Trophoblast cell (in vitro differentiated cells and primary cell): ENCODE data around the gene TRAFD1.

Experiments used
- DNase-seq, 2 donors: peaks; one replicate each; pipeline ENCODE4 v3.0.0-alpha.2; 2016
- H2AFZ ChIP-seq: 2 replicates; pipeline ENCODE4 v1.6.1; 2013; ENCODE audit warnings: low read length, moderate library complexity, mild to moderate bottlenecking; ENCODE audit not compliant: insufficient read depth, poor library complexity
- H2AK5ac ChIP-seq: 2 replicates; pipeline ENCODE4 v1.6.1; 2013; ENCODE audit warnings: mild to moderate bottlenecking, low read length
- H2BK120ac ChIP-seq: 2 replicates; pipeline ENCODE4 v1.6.1; 2013; ENCODE audit warnings: low read length, mild to moderate bottlenecking, moderate library complexity; ENCODE audit not compliant: insufficient read depth, poor library complexity
- H2BK12ac ChIP-seq: 2 replicates; pipeline ENCODE4 v1.6.1; 2013; ENCODE audit warnings: mild to moderate bottlenecking, low read length, moderate library complexity
- H2BK5ac ChIP-seq: 2 replicates; pipeline ENCODE4 v1.6.1; 2013; ENCODE audit warnings: low read length, low read depth, moderate library complexity, mild to moderate bottlenecking; ENCODE audit not compliant: poor library complexity
- H3K14ac ChIP-seq: 2 replicates; pipeline ENCODE4 v1.6.1; 2013; ENCODE audit warnings: mild to moderate bottlenecking, low read length
- H3K18ac ChIP-seq: 2 replicates; pipeline ENCODE4 v1.6.1; 2013; ENCODE audit warnings: mild to moderate bottlenecking, low read length
- H3K23ac ChIP-seq: 2 replicates; pipeline ENCODE4 v1.6.1; 2013; ENCODE audit warnings: low read length
- H3K27ac ChIP-seq: 2 replicates; pipeline ENCODE4 v1.5.1; 2013; ENCODE audit warnings: low read depth, mild to moderate bottlenecking, inconsistent platforms, low read length, moderate library complexity
- H3K27me3 ChIP-seq: 2 replicates; pipeline ENCODE4 v1.6.1; 2013; ENCODE audit warnings: inconsistent platforms, mild to moderate bottlenecking, low read length, moderate library complexity; ENCODE audit not compliant: insufficient read depth
- H3K36me3 ChIP-seq, 2 experiments: 1 replicate in 1 of 2; 2 replicates in 1 of 2; pipeline ENCODE4 v1.6.1; 2013; ENCODE audit warnings: low read length in 2 of 2, mild to moderate bottlenecking in 2 of 2, moderate library complexity in 1 of 2; ENCODE audit not compliant: insufficient read depth in 2 of 2, control insufficient read depth in 1 of 2
- H3K4ac ChIP-seq: 2 replicates; pipeline ENCODE4 v1.6.1; 2013; ENCODE audit warnings: low read depth, mild to moderate bottlenecking, low read length, moderate library complexity
- H3K4me1 ChIP-seq, 2 experiments: 1 replicate in 1 of 2; 2 replicates in 1 of 2; pipeline ENCODE4 v1.6.1; 2013; ENCODE audit warnings: low read length in 2 of 2, mild to moderate bottlenecking in 2 of 2, moderate library complexity in 1 of 2; ENCODE audit not compliant: insufficient read depth in 2 of 2, control insufficient read depth in 1 of 2
- H3K4me2 ChIP-seq: 2 replicates; pipeline ENCODE4 v1.6.1; 2013; ENCODE audit warnings: inconsistent platforms, mild to moderate bottlenecking, low read length, moderate library complexity
- H3K4me3 ChIP-seq: 2 replicates; pipeline ENCODE4 v1.5.1; 2013; ENCODE audit warnings: mild to moderate bottlenecking, low read depth, low read length, inconsistent platforms
- H3K79me1 ChIP-seq: one replicate; pipeline ENCODE4 v1.6.1; 2013; ENCODE audit warnings: low read length
- H3K79me2 ChIP-seq: 2 replicates; pipeline ENCODE4 v1.6.1; 2013; ENCODE audit warnings: low read length, mild to moderate bottlenecking; ENCODE audit not compliant: control insufficient read depth, insufficient read depth, poor library complexity
- H3K9ac ChIP-seq: 2 replicates; pipeline ENCODE4 v1.6.1; 2013; ENCODE audit warnings: mild to moderate bottlenecking, low read length
- H3K9me3 ChIP-seq: 2 replicates; pipeline ENCODE4 v1.6.1; 2013; ENCODE audit warnings: low read depth, mild to moderate bottlenecking, control low read depth, inconsistent platforms, low read length; ENCODE audit not compliant: insufficient read depth
- H4K12ac ChIP-seq: 2 replicates; pipeline ENCODE4 v1.6.1; 2013; ENCODE audit warnings: low read depth, mild to moderate bottlenecking, low read length, moderate library complexity
- H4K8ac ChIP-seq: 2 replicates; pipeline ENCODE4 v1.6.1; 2013; ENCODE audit warnings: low read depth, mild to moderate bottlenecking, low read length, moderate library complexity
- H4K91ac ChIP-seq: one replicate; pipeline ENCODE4 v1.6.1; 2013; ENCODE audit warnings: low read depth, mild to moderate bottlenecking, low read length, moderate library complexity
- WGBS: extraction: QIAGEN DNeasy Blood & Tissue Kit; methylation state at CpG from one replicate; pipeline ENCODE4 v1.1.7; 2013; ENCODE audit warnings: missing lambda C conversion rate; ENCODE audit not compliant: insufficient read length, insufficient coverage; ENCODE audit errors: extremely low coverage; 5-methylcytosine and 5-hydroxymethylcytosine counted together

TRAFD1 gene

GRCh38 chr12:112167718-112168525 lies 42.6 kb downstream of the TRAFD1 start:
- Histone ChIP-seq H3K79me1 (no peaks in the 10 kb centered on the region), H3K14ac (no peak overlapping the region), H3K4me1 (no peaks in the 10 kb centered on the region), H3K23ac (no peak overlapping the region), H3K9ac (no peak overlapping the region), H3K4ac (no peak overlapping the region), H2BK5ac (no peak overlapping the region), H3K4me3 (no peak overlapping the region), H3K9me3 (no peaks in the 10 kb centered on the region), H2BK12ac (no peak overlapping the region), H2AK5ac (no peak overlapping the region), H3K79me2 (no peaks in the 10 kb centered on the region), H3K36me3 (peaks cover 37 to 39% of the 10 kb centered on the region in 2 experiments), H4K8ac (no peak overlapping the region), H2AFZ (no peak overlapping the region), H3K27ac (no peak overlapping the region), H4K91ac (no peak overlapping the region), H3K27me3 (no peaks in the 10 kb centered on the region), H3K4me2 (no peak overlapping the region), H4K12ac (no peak overlapping the region), H2BK120ac (no peak overlapping the region), H3K18ac (no peak overlapping the region)
- DNase-seq = no peak
- WGBS = no CpG with 5 or more reads among the region's 32 CpGs

GRCh38 chr12:112168561-112168971 lies 43.2 kb downstream of the TRAFD1 start:
- Histone ChIP-seq H4K12ac (no peak overlapping the region), H3K18ac (no peak overlapping the region), H4K91ac (no peak overlapping the region), H3K27ac (no peak overlapping the region), H3K9me3 (no peaks in the 10 kb centered on the region), H3K23ac (no peak overlapping the region), H3K4me2 (no peak overlapping the region), H2AK5ac (no peak overlapping the region), H3K9ac (no peak overlapping the region), H3K36me3 (peaks cover 31 to 38% of the 10 kb centered on the region in 2 experiments), H2BK12ac (no peak overlapping the region), H2BK5ac (no peak overlapping the region), H3K27me3 (no peaks in the 10 kb centered on the region), H3K4me1 (no peaks in the 10 kb centered on the region), H3K79me1 (no peaks in the 10 kb centered on the region), H3K4ac (no peak overlapping the region), H2BK120ac (no peak overlapping the region), H4K8ac (no peak overlapping the region), H3K4me3 (no peak overlapping the region), H3K14ac (no peak overlapping the region), H2AFZ (no peak overlapping the region), H3K79me2 (no peaks in the 10 kb centered on the region)
- no CpG with 5 or more reads among the region's 8 CpGs for WGBS
- no peak for DNase-seq

- no peak for DNase-seq
- peak overlapping the region; percentile 54 for H4K12ac ChIP-seq
- no peak overlapping the region for H2AFZ ChIP-seq
- H3K4me3 ChIP-seq = no peak overlapping the region
- no peaks in the 10 kb centered on the region for H3K9me3 ChIP-seq
- no peaks in the 10 kb centered on the region for H3K79me2 ChIP-seq
- no peak overlapping the region for H3K4me2 ChIP-seq
- no peak overlapping the region for H2BK5ac ChIP-seq
- H3K4me1 ChIP-seq = no peaks in the 10 kb centered on the region
- WGBS = no CpG with 5 or more reads among the region's 19 CpGs
- H3K18ac ChIP-seq = no peak overlapping the region
- H3K27ac ChIP-seq = no peak overlapping the region
- no peak overlapping the region for H3K4ac ChIP-seq
- no peak overlapping the region for H2BK120ac ChIP-seq
- no peak overlapping the region for H2AK5ac ChIP-seq
- H3K14ac ChIP-seq = no peak overlapping the region
- no peaks in the 10 kb centered on the region for H3K79me1 ChIP-seq
- peaks cover 34 to 39% of the 10 kb centered on the region in 2 experiments for H3K36me3 ChIP-seq
- no peaks in the 10 kb centered on the region for H3K27me3 ChIP-seq
- no peak overlapping the region for H3K23ac ChIP-seq
- no peak overlapping the region for H3K9ac ChIP-seq
- H2BK12ac ChIP-seq = no peak overlapping the region
- no peak overlapping the region for H4K91ac ChIP-seq
- H4K8ac ChIP-seq = no peak overlapping the region
These were observed 44.0 kb downstream of the TRAFD1 start for GRCh38 chr12:112169161-112169872.

- no peak overlapping the region for H3K4me3 ChIP-seq
- no peak overlapping the region for H3K9ac ChIP-seq
- no peaks in the 10 kb centered on the region for H3K27me3 ChIP-seq
- no peak overlapping the region for H2BK5ac ChIP-seq
- H2BK12ac ChIP-seq = no peak overlapping the region
- no peak overlapping the region for H3K14ac ChIP-seq
- H2AFZ ChIP-seq = no peak overlapping the region
- H3K4ac ChIP-seq = no peak overlapping the region
- no peak for DNase-seq
- peaks cover 37 to 39% of the 10 kb centered on the region in 2 experiments for H3K36me3 ChIP-seq
- no CpG with 5 or more reads among the region's 7 CpGs for WGBS
- H2AK5ac ChIP-seq = no peak overlapping the region
- H3K23ac ChIP-seq = no peak overlapping the region
- no peak overlapping the region for H3K4me2 ChIP-seq
- H3K79me2 ChIP-seq = no peaks in the 10 kb centered on the region
- no peak overlapping the region for H4K91ac ChIP-seq
- H3K18ac ChIP-seq = no peak overlapping the region
- H4K8ac ChIP-seq = no peak overlapping the region
- H3K79me1 ChIP-seq = no peaks in the 10 kb centered on the region
- H3K27ac ChIP-seq = no peak overlapping the region
- H2BK120ac ChIP-seq = no peak overlapping the region
- H3K4me1 ChIP-seq = no peaks in the 10 kb centered on the region
- no peak overlapping the region for H4K12ac ChIP-seq
- no peaks in the 10 kb centered on the region for H3K9me3 ChIP-seq
These were observed 44.6 kb downstream of the TRAFD1 start for GRCh38 chr12:112169966-112170365.
